ENCODE results near the gene ROR1.

The ROR1 gene

DNA sequence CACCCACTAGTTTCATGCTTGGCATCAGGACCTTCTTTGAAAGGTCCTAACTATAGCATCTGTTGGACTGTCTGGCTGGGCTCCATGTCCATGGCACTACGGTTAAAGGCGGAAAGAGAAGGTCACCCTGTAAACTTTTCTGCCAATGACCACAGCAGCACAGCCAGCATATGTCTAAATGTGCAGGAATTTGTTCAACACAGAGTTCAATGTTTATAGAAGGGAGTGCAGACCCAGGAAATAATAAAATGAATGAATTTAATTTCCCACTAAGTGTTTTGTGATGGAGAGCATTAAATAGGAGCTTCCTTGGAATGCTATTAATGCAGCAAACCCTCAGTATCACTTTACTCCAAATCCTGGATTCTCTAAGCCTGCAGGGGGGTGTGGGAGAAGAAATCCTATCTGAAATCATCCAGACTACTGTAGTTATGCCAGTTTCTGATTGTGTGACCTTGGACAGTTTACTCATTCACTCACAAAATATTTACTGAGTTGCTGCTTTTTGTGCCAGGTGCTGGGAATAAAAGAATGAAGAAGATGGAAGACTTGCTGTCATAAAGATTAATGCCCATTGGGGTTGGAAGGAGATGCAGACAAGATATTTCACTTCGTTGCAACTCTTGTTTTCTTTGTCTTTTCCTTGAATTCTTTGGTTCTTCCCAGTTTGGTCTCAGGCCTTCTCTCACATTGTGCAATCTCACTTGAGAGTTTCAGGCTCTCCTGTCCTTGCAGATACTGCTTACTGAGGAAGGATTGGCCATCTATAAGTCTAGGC lies 195.0 kb downstream of the ROR1 start:
- no peaks in the 10 kb centered on the region for H3K9me3 ChIP-seq (ENCODE audit: insufficient read depth, low read length, severe bottlenecking)
- no peak overlapping the region for H3K9ac ChIP-seq (ENCODE audit: low read depth, low read length)
- no peak overlapping the region for H3K4me2 ChIP-seq (ENCODE audit: insufficient read depth, low read length)
- H3K27me3 ChIP-seq (ENCODE audit: insufficient read depth, low read length, poor library complexity), result peaks cover 22% of the 10 kb centered on the region
- H3K36me3 ChIP-seq (ENCODE audit: insufficient read depth, low read length), result no peaks in the 10 kb centered on the region
- no peak overlapping the region for H3K27ac ChIP-seq (ENCODE audit: low read length)
- H3K4me3 ChIP-seq (ENCODE audit: low read depth in 1 of 2, low read length in 2 of 2), result no peak overlapping the region
- no peak for DNase-seq
- no peak for TF ChIP-seq CTCF (IDR thresholded peaks at IDR 0.05; ENCODE audit: borderline replicate concordance, extremely low read depth, low read length, poor library complexity, severe bottlenecking)
- no peak for TF ChIP-seq EZH2 (IDR thresholded peaks at IDR 0.05; ENCODE audit: borderline replicate concordance, low read depth, low read length, severe bottlenecking)
- no peaks in the 10 kb centered on the region for H3K79me2 ChIP-seq (ENCODE audit: insufficient read depth, low read length)
- H4K20me1 ChIP-seq (ENCODE audit: insufficient read depth, low read length), result no peaks in the 10 kb centered on the region
- H3K4me1 ChIP-seq (ENCODE audit: insufficient read depth, low read length), result no peaks in the 10 kb centered on the region
- ATAC-seq (ENCODE audit: insufficient read depth, low read depth), result no peak
- H2AFZ ChIP-seq (ENCODE audit: low read depth, low read length), result no peak overlapping the region

GRCh38 chr1:63969441-63969901 lies 195.7 kb downstream of the ROR1 start:
- H3K27ac ChIP-seq (ENCODE audit: low read length), result no peak overlapping the region
- H4K20me1 ChIP-seq (ENCODE audit: insufficient read depth, low read length), result no peaks in the 10 kb centered on the region
- H3K79me2 ChIP-seq (ENCODE audit: insufficient read depth, low read length), result no peaks in the 10 kb centered on the region
- H3K4me1 ChIP-seq (ENCODE audit: insufficient read depth, low read length), result no peaks in the 10 kb centered on the region
- H3K4me3 ChIP-seq (ENCODE audit: low read depth in 1 of 2, low read length in 2 of 2), result no peak overlapping the region
- no peak overlapping the region for H3K9ac ChIP-seq (ENCODE audit: low read depth, low read length)
- DNase-seq, result no peak
- peaks cover 22% of the 10 kb centered on the region for H3K27me3 ChIP-seq (ENCODE audit: insufficient read depth, low read length, poor library complexity)
- no peak for ATAC-seq (ENCODE audit: insufficient read depth, low read depth)
- no peak overlapping the region for H2AFZ ChIP-seq (ENCODE audit: low read depth, low read length)
- no peak for TF ChIP-seq EZH2 (IDR thresholded peaks at IDR 0.05; ENCODE audit: borderline replicate concordance, low read depth, low read length, severe bottlenecking)
- H3K36me3 ChIP-seq (ENCODE audit: insufficient read depth, low read length), result no peaks in the 10 kb centered on the region
- H3K4me2 ChIP-seq (ENCODE audit: insufficient read depth, low read length), result no peak overlapping the region
- H3K9me3 ChIP-seq (ENCODE audit: insufficient read depth, low read length, severe bottlenecking), result no peaks in the 10 kb centered on the region

- Histone ChIP-seq H3K27me3 (ENCODE audit: insufficient read depth, low read length, poor library complexity) (peaks cover 22% of the 10 kb centered on the region), H3K27ac (ENCODE audit: low read length) (no peak overlapping the region), H3K79me2 (ENCODE audit: insufficient read depth, low read length) (no peaks in the 10 kb centered on the region), H3K4me2 (ENCODE audit: insufficient read depth, low read length) (no peak overlapping the region), H3K9ac (ENCODE audit: low read depth, low read length) (no peak overlapping the region), H3K4me1 (ENCODE audit: insufficient read depth, low read length) (no peaks in the 10 kb centered on the region), H4K20me1 (ENCODE audit: insufficient read depth, low read length) (no peaks in the 10 kb centered on the region), H3K9me3 (ENCODE audit: insufficient read depth, low read length, severe bottlenecking) (no peaks in the 10 kb centered on the region), H3K4me3 (ENCODE audit: low read depth in 1 of 2, low read length in 2 of 2) (no peak overlapping the region), H2AFZ (ENCODE audit: low read depth, low read length) (no peak overlapping the region), H3K36me3 (ENCODE audit: insufficient read depth, low read length) (no peaks in the 10 kb centered on the region)
- TF ChIP-seq CTCF (IDR thresholded peaks at IDR 0.05; ENCODE audit: borderline replicate concordance, extremely low read depth, low read length, poor library complexity, severe bottlenecking), result no peak
- TF ChIP-seq EZH2 (IDR thresholded peaks at IDR 0.05; ENCODE audit: borderline replicate concordance, low read depth, low read length, severe bottlenecking), result no peak
- ATAC-seq (ENCODE audit: insufficient read depth, low read depth) (no peak), DNase-seq (no peak)
Observed at GRCh38 chr1:63971557-63971956, 197.7 kb downstream of the ROR1 start.

DNA sequence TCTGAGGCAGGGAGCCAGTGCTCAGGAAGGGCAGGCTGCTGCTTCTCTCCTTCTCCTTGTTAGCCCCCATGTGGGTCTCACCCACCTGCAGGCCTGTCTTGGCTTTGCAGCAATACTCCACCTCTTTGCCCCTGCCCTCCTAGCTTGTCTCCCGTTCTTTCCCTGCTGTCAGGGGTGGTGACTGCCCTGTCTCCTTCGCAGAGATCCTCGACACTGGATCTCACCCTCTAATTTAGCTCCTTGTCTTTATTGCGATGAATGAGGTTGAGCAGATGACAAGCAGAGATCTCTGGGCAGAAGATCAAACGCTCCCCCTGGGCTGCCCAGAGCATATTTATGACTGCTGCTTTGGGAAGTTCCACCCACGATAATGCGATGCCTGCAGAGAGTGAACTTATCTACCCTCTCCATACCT lies 199.2 kb downstream of the ROR1 start:
- no peak overlapping the region for H3K27ac ChIP-seq (ENCODE audit: low read length)
- no peaks in the 10 kb centered on the region for H3K79me2 ChIP-seq (ENCODE audit: insufficient read depth, low read length)
- DNase-seq (no peak), ATAC-seq (ENCODE audit: insufficient read depth, low read depth) (no peak)
- no peaks in the 10 kb centered on the region for H3K36me3 ChIP-seq (ENCODE audit: insufficient read depth, low read length)
- no peak overlapping the region for H3K4me2 ChIP-seq (ENCODE audit: insufficient read depth, low read length)
- no peak overlapping the region for H2AFZ ChIP-seq (ENCODE audit: low read depth, low read length)
- H4K20me1 ChIP-seq (ENCODE audit: insufficient read depth, low read length), result no peaks in the 10 kb centered on the region
- H3K4me1 ChIP-seq (ENCODE audit: insufficient read depth, low read length), result no peaks in the 10 kb centered on the region
- H3K9ac ChIP-seq (ENCODE audit: low read depth, low read length), result no peak overlapping the region
- H3K4me3 ChIP-seq (ENCODE audit: low read depth in 1 of 2, low read length in 2 of 2), result no peak overlapping the region
- TF ChIP-seq EZH2 (IDR thresholded peaks at IDR 0.05; ENCODE audit: borderline replicate concordance, low read depth, low read length, severe bottlenecking) (no peak), CTCF (IDR thresholded peaks at IDR 0.05; ENCODE audit: borderline replicate concordance, extremely low read depth, low read length, poor library complexity, severe bottlenecking) (no peak)
- peaks cover 22% of the 10 kb centered on the region for H3K27me3 ChIP-seq (ENCODE audit: insufficient read depth, low read length, poor library complexity)
- H3K9me3 ChIP-seq (ENCODE audit: insufficient read depth, low read length, severe bottlenecking), result no peaks in the 10 kb centered on the region
